Natural killer cell (primary cell): ENCODE data around the gene TLR6. TPM values are rescaled to one million over a fixed set of nuclear protein-coding genes. Genes with fewer than 3 reads are reported as not detected.
A peak's percentile ranks its signal among the peaks of the same experiment; 100 is the strongest.
"Not testable (repeated sequence)": the region's sequence is repeated elsewhere in the genome, so short reads cannot be mapped to it uniquely, and the experiment has no call there.

Experiments
- ATAC-seq, 3 donors: fragments of 150-1000 bp in 2 of 3; fragments of 200-7000 bp in 1 of 3; cut with Tn5 transposase; 1 replicate in 1 of 3; 2 replicates in 2 of 3; pipeline ENCODE4 v1.10.0; 2021; ENCODE audit warnings: mild to moderate bottlenecking in 2 of 3, moderate library complexity in 2 of 3
- DNase-seq, 2 donors: peaks; one replicate each; pipeline versions ENCODE4 v3.0.0 to v3.0.0-alpha.2; 2013 to 2021; ENCODE audit warnings: mixed read lengths in 1 of 2
- H3K27ac ChIP-seq: one replicate; pipeline ENCODE4 v1.5.1; 2013; ENCODE audit warnings: mild to moderate bottlenecking, low read length
- H3K27me3 ChIP-seq: one replicate; pipeline ENCODE4 v1.6.1; 2013; ENCODE audit warnings: low read length; ENCODE audit not compliant: control insufficient read depth, insufficient read depth
- H3K36me3 ChIP-seq: one replicate; pipeline ENCODE4 v1.6.1; 2013; ENCODE audit warnings: low read length; ENCODE audit not compliant: control insufficient read depth, insufficient read depth
- H3K4me1 ChIP-seq: one replicate; pipeline ENCODE4 v1.6.1; 2013; ENCODE audit warnings: low read length; ENCODE audit not compliant: control insufficient read depth, insufficient read depth
- H3K4me3 ChIP-seq: one replicate; pipeline ENCODE4 v1.5.1; 2013; ENCODE audit warnings: low read length
- H3K9me3 ChIP-seq: one replicate; pipeline ENCODE4 v1.6.1; 2013; ENCODE audit warnings: low read length; ENCODE audit not compliant: control insufficient read depth, insufficient read depth
- H3K27ac Mint-ChIP-seq, 2 donors: one replicate each; pipeline ENCODE4 v1.8.0; 2022; ENCODE audit warnings: mild to moderate bottlenecking in 2 of 2, mixed read lengths in 2 of 2, moderate library complexity in 1 of 2
- H3K27me3 Mint-ChIP-seq, 2 donors: one replicate each; pipeline ENCODE4 v1.8.0; 2022; ENCODE audit warnings: low read depth in 2 of 2, mixed read lengths in 2 of 2
- H3K36me3 Mint-ChIP-seq: one replicate; pipeline ENCODE4 v1.8.0; 2022; ENCODE audit warnings: mixed read lengths
- H3K4me1 Mint-ChIP-seq, 2 donors: one replicate each; pipeline ENCODE4 v1.8.0; 2022; ENCODE audit warnings: mixed read lengths in 2 of 2
- H3K4me3 Mint-ChIP-seq: one replicate; pipeline ENCODE4 v1.8.0; 2022; ENCODE audit warnings: mild to moderate bottlenecking, moderate library complexity, mixed read lengths
- H3K9me3 Mint-ChIP-seq, 2 donors: one replicate each; pipeline ENCODE4 v1.8.0; 2022; ENCODE audit warnings: mixed read lengths in 2 of 2
- CTCF ChIP-seq: fragments of 200-600 bp; IDR thresholded peaks from one replicate; pipeline ENCODE4 v1.8.0; 2022; ENCODE audit warnings: antibody characterized with exemption
- WGBS: methylation state at CpG from one replicate; pipeline ENCODE4 v1.1.7; 2013; ENCODE audit warnings: missing lambda C conversion rate; ENCODE audit not compliant: insufficient coverage; 5-methylcytosine and 5-hydroxymethylcytosine counted together
- intact Hi-C: fragments of 100-400 bp; cut with micrococcal nuclease; formaldehyde crosslinking; loops from one replicate; pipeline ENCODE4 v1.14.2; 2022
- total RNA-seq, 4 donors: library from RNA; stranded (reverse); fragments of 120-200 nt in 1 of 4; gene quantifications; one replicate each; pipeline versions ENCODE4 v1.2.3 to v1.2.4, GENCODE V29; 2013 to 2022

The TLR6 gene
- total RNA-seq, 3 donors from 2014 or later (not counting 1 experiment from before 2014, with no cell fraction given), result 6.3 to 9.8 (median 6.8) TPM

- DNase-seq (no peak), ATAC-seq (no peak)
- no peaks in the 10 kb centered on the region for H3K9me3 Mint-ChIP-seq
- WGBS, result 91% methylated on average over 6 of the region's 6 CpGs
- H3K4me1 Mint-ChIP-seq, result no peaks in the 10 kb centered on the region
- Histone ChIP-seq H3K4me1 (no peaks in the 10 kb centered on the region), H3K9me3 (peaks cover 5% of the 10 kb centered on the region), H3K27ac (no peak overlapping the region), H3K36me3 (no peaks in the 10 kb centered on the region), H3K27me3 (no peaks in the 10 kb centered on the region), H3K4me3 (no peak overlapping the region)
- peaks cover 2 to 7% of the 10 kb centered on the region in 2 donors for H3K27me3 Mint-ChIP-seq
- no peak for TF ChIP-seq CTCF
- no peak overlapping the region for H3K4me3 Mint-ChIP-seq
- no peak overlapping the region for H3K27ac Mint-ChIP-seq
- intact Hi-C loops, result no loop called here
- no peaks in the 10 kb centered on the region for H3K36me3 Mint-ChIP-seq
These were observed 45.3 kb downstream of the TLR6 start for GRCh38 chr4:38811297-38811696.

GRCh38 chr4:38807462-38807861 lies 49.2 kb downstream of the TLR6 start:
- H3K9me3 Mint-ChIP-seq, DNase-seq, H3K27me3 Mint-ChIP-seq, H3K27ac ChIP-seq, H3K9me3 ChIP-seq, H3K36me3 ChIP-seq, H3K27ac Mint-ChIP-seq, H3K4me3 ChIP-seq, ATAC-seq, H3K4me3 Mint-ChIP-seq, H3K27me3 ChIP-seq: not testable (repeated sequence)
- peaks cover 11% of the 10 kb centered on the region for H3K36me3 Mint-ChIP-seq
- H3K4me1 Mint-ChIP-seq, result peaks cover 35 to 37% of the 10 kb centered on the region in 2 donors
- intact Hi-C loops, result loop anchor here (10.0 kb wide), 1 partner anchor 123 kb away; no protein-coding TSS in a partner anchor
- peaks cover 21% of the 10 kb centered on the region for H3K4me1 ChIP-seq
- WGBS, result 97% methylated on average over 29 of the region's 29 CpGs

GRCh38 chr4:38806251-38806650 lies 50.4 kb downstream of the TLR6 start:
- not testable (repeated sequence) for H3K27me3 Mint-ChIP-seq, H3K27me3 ChIP-seq, H3K9me3 Mint-ChIP-seq, ATAC-seq, H3K4me3 ChIP-seq, DNase-seq
- Mint-ChIP-seq H3K4me3 (peak overlapping the region; percentile 99), H3K27ac (peak overlapping the region; percentile 94), H3K36me3 (peaks cover 22% of the 10 kb centered on the region), H3K4me1 (peaks cover 41 to 43% of the 10 kb centered on the region in 2 donors)
- Histone ChIP-seq H3K36me3 (peaks cover 16% of the 10 kb centered on the region), H3K9me3 (peaks cover 19% of the 10 kb centered on the region), H3K4me1 (peaks cover 32% of the 10 kb centered on the region), H3K27ac (peak overlapping the region; percentile 63)
- intact Hi-C loops, result loop anchor here (10.0 kb wide), 1 partner anchor 121 kb away; no protein-coding TSS in a partner anchor
- 93% methylated on average over 9 of the region's 9 CpGs for WGBS

GRCh38 chr4:38805530-38806145 lies 51.0 kb downstream of the TLR6 start:
- Histone ChIP-seq H3K4me1 (peaks cover 32% of the 10 kb centered on the region), H3K27ac (peak overlapping the region; percentile 63), H3K4me3 (peak overlapping the region; percentile 23), H3K9me3 (peaks cover 24% of the 10 kb centered on the region), H3K27me3 (no peaks in the 10 kb centered on the region), H3K36me3 (peaks cover 22% of the 10 kb centered on the region)
- peak; percentile 34 to 52 (median 50) for ATAC-seq
- DNase-seq, result peak in 1 of 2 donors; percentile 52
- WGBS, result 0% methylated on average over 3 of the region's 5 CpGs
- intact Hi-C loops, result loop anchor here (2.0 to 10.0 kb wide), 2 partner anchors 47 to 121 kb away; no protein-coding TSS in a partner anchor
- Mint-ChIP-seq H3K4me1 (peaks cover 41 to 48% of the 10 kb centered on the region in 2 donors), H3K27me3 (no peaks in the 10 kb centered on the region), H3K27ac (peak overlapping the region; percentile 94), H3K4me3 (peak overlapping the region; percentile 99), H3K36me3 (peaks cover 28% of the 10 kb centered on the region), H3K9me3 (peaks cover 2 to 3% of the 10 kb centered on the region in 2 donors)
- TF ChIP-seq CTCF, result no peak
